ENCODE results near the gene RCBTB2.

DNA sequence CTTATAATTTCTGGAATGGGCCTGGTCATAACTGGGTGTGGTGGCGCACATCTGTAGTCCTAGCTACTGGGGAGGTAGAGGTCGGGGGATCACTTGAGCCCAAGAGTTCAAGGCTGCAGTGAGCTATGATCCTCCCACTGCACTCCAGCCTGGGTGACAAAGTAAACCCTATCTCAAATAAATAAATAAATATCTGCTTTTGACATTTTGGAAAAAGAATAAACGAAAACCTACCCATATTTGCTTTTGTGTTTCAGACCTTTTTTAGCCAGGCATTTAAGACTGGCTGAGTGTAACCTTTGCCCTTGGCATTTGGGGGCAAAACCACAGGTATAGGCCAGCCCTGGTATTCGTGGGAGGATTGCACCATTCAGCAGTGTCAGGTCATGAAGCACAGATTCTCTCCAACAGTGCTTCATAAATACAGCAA is 14.8 kb upstream of the RCBTB2 start:
- TF ChIP-seq EZH2 (IDR thresholded peaks at IDR 0.05; ENCODE audit: insufficient read depth, poor library complexity, severe bottlenecking) (no peak), EZH2phosphoT487 (IDR thresholded peaks at IDR 0.05; ENCODE audit: insufficient read depth, low read depth) (no peak)

Data from GM23248 (cell line).